SK-N-SH (cell line): ENCODE measurements around the gene TLN1. TPM values are rescaled to one million over a fixed set of nuclear protein-coding genes. Genes with fewer than 3 reads are reported as not detected.

Source experiments
- CTCF ChIA-PET: fragments of 300-600, 350-600 bp; formaldehyde crosslinking; extraction: SDS; loops from one replicate; lab custom pipeline; 2021; lab: Yijun Ruan, JAX
- POLR2A ChIA-PET: fragments of 350-600 bp; sonication (Branson Sonifier 250); formaldehyde crosslinking; extraction: SDS; loops from one replicate; lab custom pipeline; 2020; ENCODE audit warnings: antibody characterized with exemption, inconsistent platforms; lab: Yijun Ruan, JAX
- DNase-seq: peaks from one replicate; pipeline ENCODE4 v3.0.0; 2012
- H2AFZ ChIP-seq: fragments of 200-600 bp; sonication (generic); 2 replicates; pipeline ENCODE4 v1.8.1; 2016; ENCODE audit warnings: antibody characterized with exemption, mild to moderate bottlenecking, low read depth
- H3F3A ChIP-seq: fragments of 200-600 bp; sonication (generic); replicated peaks from 2 replicates; pipeline ENCODE3; 2016; ENCODE audit warnings: antibody characterized with exemption, mild to moderate bottlenecking; ENCODE audit not compliant: insufficient read depth
- H3K27ac ChIP-seq, 2 experiments: fragments of 200-500 bp in 1 of 2; fragments of 200-600 bp in 1 of 2; sonication (Bioruptor generic) in 1 of 2; sonication (generic), shearing (Covaris generic) in 1 of 2; 2 replicates each; pipeline versions ENCODE4 v1.5.1 to v1.6.1; 2014 to 2016; ENCODE audit warnings: low read depth in 2 of 2, inconsistent platforms in 1 of 2, low read length in 1 of 2, mild to moderate bottlenecking in 1 of 2, mixed read lengths in 1 of 2
- H3K27me3 ChIP-seq: fragments of 200-600 bp; sonication (generic), shearing (Covaris generic); 2 replicates; pipeline ENCODE4 v1.6.1; 2016; ENCODE audit warnings: mixed run types; ENCODE audit not compliant: insufficient read depth
- H3K36me3 ChIP-seq, 2 experiments: fragments of 200-500 bp in 1 of 2; fragments of 200-600 bp in 1 of 2; sonication (Bioruptor generic) in 1 of 2; sonication (generic) in 1 of 2; replicated peaks in 1 of 2; 2 replicates each; pipeline versions ENCODE3 to v1.5.1; 2014 to 2016; ENCODE audit warnings: low read length in 1 of 2, mild to moderate bottlenecking in 1 of 2; ENCODE audit not compliant: insufficient read depth in 2 of 2, control insufficient read depth in 1 of 2
- H3K4me1 ChIP-seq, 2 experiments: fragments of 200-500 bp in 1 of 2; fragments of 200-600 bp in 1 of 2; sonication (Bioruptor generic) in 1 of 2; sonication (generic), shearing (Covaris generic) in 1 of 2; 2 replicates each; pipeline versions ENCODE4 v1.5.1 to v1.6.1; 2014 to 2016; ENCODE audit warnings: low read depth in 1 of 2, low read length in 1 of 2, mixed run types in 1 of 2; ENCODE audit not compliant: insufficient read depth in 2 of 2, control insufficient read depth in 1 of 2
- H3K4me2 ChIP-seq: fragments of 200-600 bp; sonication (generic), shearing (Covaris generic); 2 replicates; pipeline ENCODE4 v1.6.1; 2017; ENCODE audit warnings: mixed run types
- H3K4me3 ChIP-seq, 2 experiments: fragments of 200-500 bp in 1 of 2; fragments of 200-600 bp in 1 of 2; sonication (Bioruptor generic) in 1 of 2; sonication (generic), shearing (Covaris generic) in 1 of 2; 2 replicates each; pipeline versions ENCODE4 v1.5.1 to v1.8.1; 2014 to 2016; ENCODE audit warnings: low read depth in 2 of 2, inconsistent platforms in 1 of 2, low read length in 1 of 2, mild to moderate bottlenecking in 1 of 2, mixed read lengths in 1 of 2, moderate library complexity in 1 of 2
- H3K79me2 ChIP-seq: fragments of 200-600 bp; sonication (generic); 2 replicates; pipeline ENCODE4 v1.8.1; 2017; ENCODE audit warnings: mild to moderate bottlenecking; ENCODE audit not compliant: insufficient read depth
- H3K9ac ChIP-seq: fragments of 200-600 bp; sonication (generic); 2 replicates; pipeline ENCODE4 v1.6.1; 2017; ENCODE audit warnings: mixed run types
- H3K9me2 ChIP-seq: fragments of 200-600 bp; sonication (generic); 2 replicates; pipeline ENCODE4 v1.6.1; 2017; ENCODE audit warnings: mixed run types
- H3K9me3 ChIP-seq: fragments of 200-600 bp; sonication (generic); 2 replicates; pipeline ENCODE4 v1.6.1; 2017; ENCODE audit warnings: mixed run types, mild to moderate bottlenecking, moderate library complexity
- H4K20me1 ChIP-seq: fragments of 200-600 bp; sonication (generic); 2 replicates; pipeline ENCODE4 v1.6.1; 2017; ENCODE audit warnings: mild to moderate bottlenecking, mixed run types; ENCODE audit not compliant: insufficient read depth
- CHD2 ChIP-seq: fragments of 150-350 bp; IDR thresholded peaks from 2 replicates; pipeline ENCODE4 v1.6.1; 2018; ENCODE audit warnings: low read length; ENCODE audit not compliant: partially characterized antibody
- FOSL2 ChIP-seq: IDR thresholded peaks from 2 replicates; pipeline ENCODE4 v1.4.0; 2012; ENCODE audit warnings: low read depth, mild to moderate bottlenecking, moderate library complexity, borderline replicate concordance
- GATA2 ChIP-seq: sonication (generic); formaldehyde crosslinking; IDR thresholded peaks from 2 replicates; pipeline ENCODE4 v1.5.0; 2020; ENCODE audit warnings: mild to moderate bottlenecking, missing genetic modification reagents
- JUND ChIP-seq: IDR thresholded peaks from 2 replicates; pipeline ENCODE4 v1.4.0; 2012
- MEF2A ChIP-seq: IDR thresholded peaks from 2 replicates; pipeline ENCODE4 v1.4.0; 2012; ENCODE audit warnings: low read depth, borderline replicate concordance
- NFIC ChIP-seq: IDR thresholded peaks from 2 replicates; pipeline ENCODE4 v1.4.0; 2012; ENCODE audit warnings: borderline replicate concordance
- NRF1 ChIP-seq: IDR thresholded peaks from 2 replicates; pipeline ENCODE4 v1.6.1; 2012; ENCODE audit warnings: low read depth, mild to moderate bottlenecking, low read length
- REST ChIP-seq: IDR thresholded peaks from 2 replicates; pipeline ENCODE4 v1.6.1; 2012; ENCODE audit warnings: mild to moderate bottlenecking, low read depth, low read length, moderate library complexity
- SIN3A ChIP-seq: IDR thresholded peaks from 2 replicates; pipeline ENCODE4 v1.6.1; 2012; ENCODE audit warnings: low read depth, mild to moderate bottlenecking, low read length, moderate library complexity, borderline replicate concordance
- TAF1 ChIP-seq: IDR thresholded peaks from 2 replicates; pipeline ENCODE4 v1.6.1; 2012; ENCODE audit warnings: low read depth, mild to moderate bottlenecking, low read length, moderate library complexity, borderline replicate concordance
- TCF12 ChIP-seq: IDR thresholded peaks from 2 replicates; pipeline ENCODE4 v1.4.0; 2012
- YY1 ChIP-seq: IDR thresholded peaks from 2 replicates; pipeline ENCODE4 v1.4.0; 2012; ENCODE audit warnings: low read depth, mild to moderate bottlenecking
- WGBS: methylation state at CpG from one replicate; pipeline ENCODE4 v1.1.6; 2017; ENCODE audit warnings: low lambda C conversion rate; 5-methylcytosine and 5-hydroxymethylcytosine counted together
- polyA plus RNA-seq, 3 experiments: library from polyadenylated mRNA; depleted of rRNA; stranded (reverse); fragments of >200 nt; gene quantifications; 2 replicates each; pipeline ENCODE4 v1.2.3, GENCODE V29; 2012
- TF ChIP-seq, protein P1 (sequence below): fragments of 150-350 bp; IDR thresholded peaks from 2 replicates; pipeline ENCODE4 v1.6.1; 2016; ENCODE audit warnings: mild to moderate bottlenecking, low read depth, low read length
- TF ChIP-seq, protein P2 (sequence below): IDR thresholded peaks from 2 replicates; pipeline ENCODE4 v1.4.0; 2012; ENCODE audit warnings: low read depth, borderline replicate concordance
- TF ChIP-seq, protein P3 (sequence below): IDR thresholded peaks from 2 replicates; pipeline ENCODE4 v1.4.0; 2012; ENCODE audit warnings: low read depth

TLN1 gene
- polyA plus RNA-seq, 1 of the 3 experiments (the other 2 are of a cell fraction): 115 TPM

DNA sequence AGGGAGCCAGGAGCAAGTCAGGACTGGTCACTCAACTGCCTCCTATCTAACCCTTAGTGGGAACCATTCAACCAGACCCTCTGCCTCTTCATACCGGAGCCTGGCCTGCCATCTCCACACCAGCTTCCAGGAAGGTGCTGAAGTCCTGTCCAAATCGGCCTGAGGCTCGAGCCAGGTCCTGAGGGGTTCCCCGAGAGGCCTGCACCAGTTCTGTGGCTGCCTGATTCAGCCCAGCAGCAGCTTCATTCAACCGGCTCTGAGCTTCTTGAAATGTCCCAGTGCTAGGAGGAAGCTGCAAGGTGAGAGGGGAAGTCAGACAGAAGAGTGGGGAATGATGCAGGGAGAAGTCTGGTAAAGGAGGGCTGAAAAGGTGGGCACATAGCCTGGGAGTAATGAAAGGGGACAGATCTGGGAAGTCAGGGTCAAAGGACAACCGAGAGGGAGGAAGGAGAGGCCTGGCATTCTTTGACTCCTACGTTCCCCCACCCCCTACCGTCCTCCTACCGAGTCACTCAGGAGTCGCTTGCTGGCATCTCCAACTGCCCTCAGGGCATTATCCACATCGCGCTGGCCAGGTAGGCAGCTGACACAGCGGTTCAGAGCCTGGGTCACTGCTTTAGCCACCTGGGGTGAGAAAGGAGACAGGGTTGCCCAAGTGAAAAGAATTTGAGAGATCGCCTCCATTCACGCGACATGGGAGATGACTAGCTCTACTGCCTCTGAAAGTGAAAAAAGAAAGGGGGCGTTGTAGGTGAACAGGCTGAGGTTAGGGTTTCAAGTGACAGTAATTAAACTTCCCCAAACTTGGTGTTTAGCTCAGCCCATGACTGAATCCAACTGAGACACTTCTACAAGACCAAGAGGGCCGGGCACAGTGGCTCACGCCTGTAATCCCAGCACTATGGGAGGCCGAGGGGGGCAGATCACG is 20.2 kb downstream of the TLN1 start:
- TF ChIP-seq, protein P1, sequence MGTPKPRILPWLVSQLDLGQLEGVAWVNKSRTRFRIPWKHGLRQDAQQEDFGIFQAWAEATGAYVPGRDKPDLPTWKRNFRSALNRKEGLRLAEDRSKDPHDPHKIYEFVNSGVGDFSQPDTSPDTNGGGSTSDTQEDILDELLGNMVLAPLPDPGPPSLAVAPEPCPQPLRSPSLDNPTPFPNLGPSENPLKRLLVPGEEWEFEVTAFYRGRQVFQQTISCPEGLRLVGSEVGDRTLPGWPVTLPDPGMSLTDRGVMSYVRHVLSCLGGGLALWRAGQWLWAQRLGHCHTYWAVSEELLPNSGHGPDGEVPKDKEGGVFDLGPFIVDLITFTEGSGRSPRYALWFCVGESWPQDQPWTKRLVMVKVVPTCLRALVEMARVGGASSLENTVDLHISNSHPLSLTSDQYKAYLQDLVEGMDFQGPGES: no peak
- TF ChIP-seq, protein P2, sequence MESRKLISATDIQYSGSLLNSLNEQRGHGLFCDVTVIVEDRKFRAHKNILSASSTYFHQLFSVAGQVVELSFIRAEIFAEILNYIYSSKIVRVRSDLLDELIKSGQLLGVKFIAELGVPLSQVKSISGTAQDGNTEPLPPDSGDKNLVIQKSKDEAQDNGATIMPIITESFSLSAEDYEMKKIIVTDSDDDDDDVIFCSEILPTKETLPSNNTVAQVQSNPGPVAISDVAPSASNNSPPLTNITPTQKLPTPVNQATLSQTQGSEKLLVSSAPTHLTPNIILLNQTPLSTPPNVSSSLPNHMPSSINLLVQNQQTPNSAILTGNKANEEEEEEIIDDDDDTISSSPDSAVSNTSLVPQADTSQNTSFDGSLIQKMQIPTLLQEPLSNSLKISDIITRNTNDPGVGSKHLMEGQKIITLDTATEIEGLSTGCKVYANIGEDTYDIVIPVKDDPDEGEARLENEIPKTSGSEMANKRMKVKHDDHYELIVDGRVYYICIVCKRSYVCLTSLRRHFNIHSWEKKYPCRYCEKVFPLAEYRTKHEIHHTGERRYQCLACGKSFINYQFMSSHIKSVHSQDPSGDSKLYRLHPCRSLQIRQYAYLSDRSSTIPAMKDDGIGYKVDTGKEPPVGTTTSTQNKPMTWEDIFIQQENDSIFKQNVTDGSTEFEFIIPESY: no peak
- no peak for TF ChIP-seq NRF1
- TF ChIP-seq CHD2: no peak
- no peak for TF ChIP-seq JUND
- no peak for TF ChIP-seq FOSL2
- TF ChIP-seq MEF2A: no peak
- no peak for TF ChIP-seq TAF1
- TF ChIP-seq TCF12: no peak
- TF ChIP-seq NFIC: no peak
- WGBS: 89% methylated on average over 21 of the region's 21 CpGs
- peaks cover 70 to 84% of the 10 kb centered on the region in 2 experiments for H3K36me3 ChIP-seq
- no peaks in the 10 kb centered on the region for H3K27me3 ChIP-seq
- no peaks in the 10 kb centered on the region for H4K20me1 ChIP-seq
- no peak overlapping the region for H3K27ac ChIP-seq
- ChIA-PET POLR2A (no interaction called here), CTCF (interaction anchor here (0.7 to 19.9 kb wide), 8 partner anchors 16 to 158 kb away, joined by 3 to 183 read pairs (median 4); partner anchors contain the start of genes CREB3 and TLN1)
- H3K9ac ChIP-seq: no peak overlapping the region
- H3K4me2 ChIP-seq: no peak overlapping the region
- DNase-seq: no peak
- H3K4me3 ChIP-seq: no peak overlapping the region
- H3K9me2 ChIP-seq: no peaks in the 10 kb centered on the region
- H3K9me3 ChIP-seq: no peaks in the 10 kb centered on the region
- H3K4me1 ChIP-seq: no peaks in the 10 kb centered on the region
- H3K79me2 ChIP-seq: no peaks in the 10 kb centered on the region; the same call in 1 of the 2 replicates
- peaks cover 11% of the 10 kb centered on the region for H3F3A ChIP-seq
- H2AFZ ChIP-seq: no peak overlapping the region

GRCh38 chr9:35710818-35711500 is 21.0 kb downstream of the TLN1 start:
- TF ChIP-seq YY1: no peak
- TF ChIP-seq SIN3A: no peak
- TF ChIP-seq, protein P2: no peak
- no peak for TF ChIP-seq REST
- TF ChIP-seq CHD2: no peak
- TF ChIP-seq, protein P3, sequence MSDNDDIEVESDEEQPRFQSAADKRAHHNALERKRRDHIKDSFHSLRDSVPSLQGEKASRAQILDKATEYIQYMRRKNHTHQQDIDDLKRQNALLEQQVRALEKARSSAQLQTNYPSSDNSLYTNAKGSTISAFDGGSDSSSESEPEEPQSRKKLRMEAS: no peak
- TF ChIP-seq GATA2: no peak
- Histone ChIP-seq H3K36me3 (peaks cover 66 to 84% of the 10 kb centered on the region in 2 experiments), H3K9ac (no peak overlapping the region), H3F3A (peaks cover 11% of the 10 kb centered on the region), H3K4me1 (no peaks in the 10 kb centered on the region), H3K9me3 (no peaks in the 10 kb centered on the region), H2AFZ (no peak overlapping the region), H3K4me3 (no peak overlapping the region), H3K9me2 (no peaks in the 10 kb centered on the region), H4K20me1 (no peaks in the 10 kb centered on the region), H3K27me3 (no peaks in the 10 kb centered on the region), H3K27ac (no peak overlapping the region), H3K79me2 (no peaks in the 10 kb centered on the region; the same call in 1 of the 2 replicates), H3K4me2 (no peak overlapping the region)
- ChIA-PET CTCF (interaction anchor here (1.1 to 19.9 kb wide), 5 partner anchors 15 to 64 kb away, joined by 3 to 183 read pairs (median 4); partner anchors contain the start of genes CREB3 and TLN1), POLR2A (no interaction called here)
- no peak for DNase-seq
- WGBS: 92% methylated on average over 7 of the region's 7 CpGs
